Activated naive CD4-positive, alpha-beta T cell treated with Interleukin-2 at 50 U/mL for 16 hours (primary cell): ENCODE results near the gene RSAD1.
"Not testable (repeated sequence)": the region's sequence is repeated elsewhere in the genome, so short reads cannot be mapped to it uniquely, and the experiment has no call there.

ENCODE experiments used
- DNase-seq: peaks from one replicate; pipeline ENCODE4 v3.0.0-alpha.2; 2020

Gene RSAD1

GRCh38 chr17:50458701-50459676, 19.7 kb upstream of the RSAD1 start:
- DNase-seq = no peak

- no peak for DNase-seq
Observed at GRCh38 chr17:50459756-50460155, 18.9 kb upstream of the RSAD1 start.

GRCh38 chr17:50460831-50461526, 17.7 kb upstream of the RSAD1 start:
- no peak for DNase-seq

GRCh38 chr17:50461550-50462132, 17.0 kb upstream of the RSAD1 start:
- no peak for DNase-seq

- DNase-seq = no peak
Observed at GRCh38 chr17:50462446-50462845, 16.2 kb upstream of the RSAD1 start.

- no peak for DNase-seq
Observed at GRCh38 chr17:50464121-50464520, 14.5 kb upstream of the RSAD1 start.

GRCh38 chr17:50464736-50465135, 13.9 kb upstream of the RSAD1 start:
- DNase-seq = no peak

GRCh38 chr17:50465171-50465570, 13.5 kb upstream of the RSAD1 start:
- DNase-seq = no peak

GRCh38 chr17:50465635-50466034, 13.0 kb upstream of the RSAD1 start:
- DNase-seq = no peak

- no peak for DNase-seq
Observed at GRCh38 chr17:50466371-50467113, 12.1 kb upstream of the RSAD1 start.

- no peak for DNase-seq
Observed at GRCh38 chr17:50467114-50467854, 11.4 kb upstream of the RSAD1 start.

GRCh38 chr17:50467855-50468303, 10.8 kb upstream of the RSAD1 start:
- no peak for DNase-seq

GRCh38 chr17:50468304-50469207, 10.1 kb upstream of the RSAD1 start, which contains the start of gene CHAD:
Gene CHAD, minus strand, starts transcription at chr17:50468880. Its CDS starts 67 bp downstream, at chr17:50468813.
- no peak for DNase-seq

- no peak for DNase-seq
Observed at GRCh38 chr17:50469208-50469605, 9.5 kb upstream of the RSAD1 start.

GRCh38 chr17:50469671-50470305, 8.9 kb upstream of the RSAD1 start:
- DNase-seq = no peak

- DNase-seq = no peak
Observed at GRCh38 chr17:50470426-50470825, 8.2 kb upstream of the RSAD1 start.

- DNase-seq = no peak
Observed at GRCh38 chr17:50471009-50471905, 7.4 kb upstream of the RSAD1 start.

GRCh38 chr17:50472286-50472685, 6.4 kb upstream of the RSAD1 start:
- DNase-seq = no peak

GRCh38 chr17:50472761-50473161, 5.9 kb upstream of the RSAD1 start:
- not testable (repeated sequence) for DNase-seq
